SU-DHL-6 (cell line): ENCODE results near the gene NPFFR1.

Source experiments
- H2AFZ ChIP-seq: fragments of 200-600 bp; sonication (generic); 2 replicates; pipeline ENCODE4 v1.6.1; 2014; ENCODE audit warnings: low read depth, mild to moderate bottlenecking, moderate library complexity, mixed read lengths, antibody characterized with exemption, low read length; ENCODE audit not compliant: severe bottlenecking
- H3F3A ChIP-seq: fragments of 200-600 bp; shearing (Covaris generic); 2 replicates; pipeline ENCODE4 v1.6.0; 2016; ENCODE audit warnings: antibody characterized with exemption, mild to moderate bottlenecking; ENCODE audit not compliant: insufficient read depth
- H3K27ac ChIP-seq: fragments of 200-600 bp; sonication (generic); 2 replicates; pipeline ENCODE4 v1.5.1; 2016; ENCODE audit warnings: low read depth, mild to moderate bottlenecking, low read length, moderate library complexity, mixed read lengths
- H3K27me3 ChIP-seq: fragments of 200-600 bp; sonication (generic), shearing (Covaris generic); 2 replicates; pipeline ENCODE4 v1.6.0; 2014; ENCODE audit warnings: mild to moderate bottlenecking, low read length
- H3K36me3 ChIP-seq: fragments of 200-600 bp; sonication (generic); 2 replicates; pipeline ENCODE4 v1.6.1; 2014; ENCODE audit warnings: mild to moderate bottlenecking, low read length, mixed read lengths
- H3K4me2 ChIP-seq: fragments of 300-600, 200-600 bp; shearing (Covaris generic), sonication (generic); 2 replicates; pipeline ENCODE4 v1.6.0; 2014; ENCODE audit warnings: low read length, low read depth, mild to moderate bottlenecking; ENCODE audit not compliant: poor library complexity, severe bottlenecking
- H3K4me3 ChIP-seq: fragments of 200-600 bp; sonication (generic); 2 replicates; pipeline ENCODE4 v1.5.1; 2014; ENCODE audit warnings: antibody characterized with exemption, low read length, mild to moderate bottlenecking, mixed read lengths; ENCODE audit not compliant: insufficient read depth, poor library complexity, severe bottlenecking
- H3K79me2 ChIP-seq: fragments of 200-600 bp; sonication (generic); 2 replicates; pipeline ENCODE4 v1.6.1; 2014; ENCODE audit warnings: mild to moderate bottlenecking, low read length, moderate library complexity; ENCODE audit not compliant: insufficient read depth
- H3K9ac ChIP-seq: fragments of 200-600 bp; sonication (generic); 2 replicates; pipeline ENCODE4 v1.7.0; 2014; ENCODE audit warnings: mild to moderate bottlenecking, low read length
- H3K9me2 ChIP-seq: fragments of 200-600 bp; sonication (generic); replicated peaks from 2 replicates; pipeline ENCODE4 v1.6.1; 2014; ENCODE audit warnings: low read length; ENCODE audit not compliant: insufficient read depth
- H3K9me3 ChIP-seq: fragments of 200-600 bp; sonication (generic); 2 replicates; pipeline ENCODE4 v1.6.1; 2014; ENCODE audit warnings: low read length, mixed read lengths; ENCODE audit not compliant: insufficient read depth
- H4K20me1 ChIP-seq: fragments of 200-600 bp; sonication (generic); 2 replicates; pipeline ENCODE4 v1.6.1; 2014; ENCODE audit warnings: low read depth, mild to moderate bottlenecking, antibody characterized with exemption, low read length, moderate library complexity, mixed read lengths
- EZH2phosphoT487 ChIP-seq: fragments of 200-600 bp; sonication (generic), shearing (Covaris generic); conservative IDR thresholded peaks from 2 replicates; pipeline ENCODE4 v1.6.1; 2018; ENCODE audit warnings: mild to moderate bottlenecking, antibody characterized with exemption, low read length, moderate library complexity, mixed read lengths
- TF ChIP-seq, protein P1 (sequence below): fragments of 200-600 bp; sonication (generic); IDR thresholded peaks from one replicate; pipeline ENCODE4 v1.5.1; 2017; ENCODE audit warnings: antibody characterized with exemption, mild to moderate bottlenecking, low read length, moderate library complexity; ENCODE audit not compliant: insufficient read depth, poor library complexity, severe bottlenecking

Gene NPFFR1

DNA sequence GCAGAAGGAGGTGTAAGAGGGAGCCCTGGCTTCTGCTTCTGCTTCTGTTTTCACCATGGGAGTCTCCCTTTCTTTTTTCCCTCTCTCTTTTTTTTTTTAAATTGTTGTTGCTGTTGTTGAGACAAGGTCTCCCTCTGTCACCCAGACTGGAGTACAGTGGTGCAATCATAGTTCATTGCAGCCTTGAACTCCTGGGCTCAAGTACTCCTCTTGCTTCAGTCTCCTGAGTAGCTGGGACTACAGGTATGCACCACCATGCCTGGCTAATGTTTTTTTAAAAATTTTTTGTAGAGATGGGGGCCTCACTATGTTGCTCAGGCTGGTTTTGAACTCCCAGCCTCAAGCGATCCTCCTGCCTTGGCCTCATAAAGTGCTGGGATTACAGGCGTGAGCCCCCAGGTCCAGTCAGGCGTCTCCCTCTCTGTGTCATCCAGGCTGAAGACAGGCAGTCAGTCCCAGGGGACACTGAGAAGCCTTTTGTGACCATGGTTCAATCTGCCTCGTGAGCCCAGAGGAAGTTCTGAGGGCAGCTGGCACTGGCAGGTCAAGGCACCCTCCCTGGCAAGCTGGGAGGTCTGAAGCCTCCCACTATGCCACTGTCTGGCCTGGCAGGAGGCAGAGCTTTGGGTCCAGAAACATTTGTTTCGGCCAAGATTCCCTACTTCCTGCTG, 33.6 kb upstream of the NPFFR1 start:
- no peaks in the 10 kb centered on the region for H4K20me1 ChIP-seq
- no peaks in the 10 kb centered on the region for H3K9me3 ChIP-seq
- H3K9ac ChIP-seq: no peak overlapping the region
- H3K27ac ChIP-seq: no peak overlapping the region
- H3K36me3 ChIP-seq: no peaks in the 10 kb centered on the region
- no peaks in the 10 kb centered on the region for H3K79me2 ChIP-seq
- no peaks in the 10 kb centered on the region for H3K9me2 ChIP-seq
- H3K27me3 ChIP-seq: no peaks in the 10 kb centered on the region
- TF ChIP-seq, protein P1, sequence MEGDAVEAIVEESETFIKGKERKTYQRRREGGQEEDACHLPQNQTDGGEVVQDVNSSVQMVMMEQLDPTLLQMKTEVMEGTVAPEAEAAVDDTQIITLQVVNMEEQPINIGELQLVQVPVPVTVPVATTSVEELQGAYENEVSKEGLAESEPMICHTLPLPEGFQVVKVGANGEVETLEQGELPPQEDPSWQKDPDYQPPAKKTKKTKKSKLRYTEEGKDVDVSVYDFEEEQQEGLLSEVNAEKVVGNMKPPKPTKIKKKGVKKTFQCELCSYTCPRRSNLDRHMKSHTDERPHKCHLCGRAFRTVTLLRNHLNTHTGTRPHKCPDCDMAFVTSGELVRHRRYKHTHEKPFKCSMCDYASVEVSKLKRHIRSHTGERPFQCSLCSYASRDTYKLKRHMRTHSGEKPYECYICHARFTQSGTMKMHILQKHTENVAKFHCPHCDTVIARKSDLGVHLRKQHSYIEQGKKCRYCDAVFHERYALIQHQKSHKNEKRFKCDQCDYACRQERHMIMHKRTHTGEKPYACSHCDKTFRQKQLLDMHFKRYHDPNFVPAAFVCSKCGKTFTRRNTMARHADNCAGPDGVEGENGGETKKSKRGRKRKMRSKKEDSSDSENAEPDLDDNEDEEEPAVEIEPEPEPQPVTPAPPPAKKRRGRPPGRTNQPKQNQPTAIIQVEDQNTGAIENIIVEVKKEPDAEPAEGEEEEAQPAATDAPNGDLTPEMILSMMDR: no peak
- TF ChIP-seq EZH2phosphoT487: no peak
- no peak overlapping the region for H3K4me3 ChIP-seq
- no peak overlapping the region for H2AFZ ChIP-seq
- H3F3A ChIP-seq: no peaks in the 10 kb centered on the region
- no peak overlapping the region for H3K4me2 ChIP-seq

DNA sequence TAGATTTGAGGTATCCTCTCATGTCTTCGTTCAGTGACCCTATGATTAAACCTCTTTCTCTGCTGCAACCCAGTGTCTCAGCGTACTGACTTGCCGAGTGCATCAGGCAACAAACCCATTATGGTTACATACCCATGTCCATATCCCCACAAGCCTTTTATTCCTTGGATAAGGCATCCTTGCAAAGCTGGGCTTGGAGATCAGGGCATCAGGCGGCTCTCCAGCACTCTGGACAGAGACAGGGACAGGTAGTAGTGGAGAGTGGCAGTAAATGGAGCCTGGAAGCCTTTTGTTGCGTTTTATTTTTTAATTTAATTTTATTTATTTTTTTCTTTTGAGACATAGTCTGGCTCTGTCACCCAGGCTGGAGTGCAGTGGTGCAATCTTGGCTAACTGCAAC, 32.0 kb upstream of the NPFFR1 start:
- Histone ChIP-seq H3K4me2 (no peak overlapping the region), H4K20me1 (no peaks in the 10 kb centered on the region), H2AFZ (no peak overlapping the region)

DNA sequence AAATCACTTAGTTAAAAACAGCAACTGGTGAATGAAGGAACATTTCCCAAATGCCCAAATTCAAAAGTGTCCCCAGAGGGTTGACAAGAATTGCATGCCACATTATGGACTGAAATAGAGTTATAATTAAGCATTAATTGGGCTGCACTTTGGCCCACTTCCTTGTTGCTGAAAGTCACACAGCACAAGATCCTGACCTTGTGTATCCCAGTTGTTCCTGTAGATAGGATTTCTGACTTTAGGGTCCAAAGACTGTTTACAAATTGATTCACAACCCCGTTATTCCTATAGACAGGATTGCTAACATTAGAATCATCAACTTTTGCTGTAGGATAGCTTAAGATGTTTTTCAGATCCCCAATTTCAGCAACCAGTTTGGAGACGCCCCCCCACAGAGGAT, 31.5 kb upstream of the NPFFR1 start:
- Histone ChIP-seq H3K9ac (no peak overlapping the region), H3K9me2 (no peaks in the 10 kb centered on the region), H3K9me3 (no peaks in the 10 kb centered on the region), H3K4me3 (no peak overlapping the region), H3K27ac (no peak overlapping the region), H3K36me3 (no peaks in the 10 kb centered on the region), H3K79me2 (no peaks in the 10 kb centered on the region), H4K20me1 (no peaks in the 10 kb centered on the region), H2AFZ (no peak overlapping the region), H3K27me3 (no peaks in the 10 kb centered on the region), H3F3A (no peaks in the 10 kb centered on the region), H3K4me2 (no peak overlapping the region)
- no peak for TF ChIP-seq EZH2phosphoT487
- TF ChIP-seq, protein P1: no peak

More for the DNA sequence above, 32.0 kb upstream of the NPFFR1 start:
- H3K4me3 ChIP-seq: no peak overlapping the region
- H3K9me2 ChIP-seq: no peaks in the 10 kb centered on the region
- H3F3A ChIP-seq: no peaks in the 10 kb centered on the region
- no peaks in the 10 kb centered on the region for H3K79me2 ChIP-seq
- TF ChIP-seq, protein P1: no peak
- TF ChIP-seq EZH2phosphoT487: no peak
- H3K27ac ChIP-seq: no peak overlapping the region
- H3K27me3 ChIP-seq: no peaks in the 10 kb centered on the region
- no peak overlapping the region for H3K9ac ChIP-seq
- H3K36me3 ChIP-seq: no peaks in the 10 kb centered on the region
- H3K9me3 ChIP-seq: no peaks in the 10 kb centered on the region
